CD4-positive, CD25-positive, alpha-beta regulatory T cell (primary cell): ENCODE data around the gene SNX1. TPM values are rescaled to one million over a fixed set of nuclear protein-coding genes. Genes with fewer than 3 reads are reported as not detected.

Source experiments
- ATAC-seq, 2 donors: fragments of 150-1000 bp; cut with Tn5 transposase; one replicate each; pipeline ENCODE4 v1.10.0; 2021; ENCODE audit warnings: low read depth in 2 of 2, moderate number of reproducible peaks in 2 of 2, moderate library complexity in 1 of 2
- DNase-seq, 3 donors: peaks; one replicate each; pipeline versions ENCODE4 v3.0.0 to v3.0.0-alpha.2; 2012 to 2022; ENCODE audit warnings: mixed read lengths in 1 of 3
- H3K27ac ChIP-seq: one replicate; pipeline ENCODE4 v1.7.0; 2013; ENCODE audit warnings: mild to moderate bottlenecking, low read length; ENCODE audit not compliant: insufficient read depth, poor library complexity, severe bottlenecking
- H3K27me3 ChIP-seq: one replicate; pipeline ENCODE4 v1.7.0; 2013; ENCODE audit warnings: low read length; ENCODE audit not compliant: control insufficient read depth, insufficient read depth
- H3K36me3 ChIP-seq: one replicate; pipeline ENCODE4 v1.7.0; 2013; ENCODE audit warnings: mild to moderate bottlenecking, low read length, moderate library complexity; ENCODE audit not compliant: control insufficient read depth, insufficient read depth
- H3K4me1 ChIP-seq: 2 replicates; pipeline ENCODE4 v1.7.0; 2013; ENCODE audit warnings: mild to moderate bottlenecking, low read length; ENCODE audit not compliant: insufficient read depth, control insufficient read depth, poor library complexity, severe bottlenecking
- H3K4me3 ChIP-seq: one replicate; pipeline ENCODE4 v1.7.0; 2013; ENCODE audit warnings: low read depth, mild to moderate bottlenecking, low read length, moderate library complexity
- H3K9me3 ChIP-seq, 2 experiments: 1 replicate in 1 of 2; 2 replicates in 1 of 2; pipeline ENCODE4 v1.7.0; 2013; ENCODE audit warnings: low read length in 2 of 2, mild to moderate bottlenecking in 1 of 2, moderate library complexity in 1 of 2; ENCODE audit not compliant: control insufficient read depth in 2 of 2
- H3K27ac Mint-ChIP-seq, 3 donors: one replicate each; pipeline ENCODE4 v1.8.0; 2020 to 2022; ENCODE audit warnings: mild to moderate bottlenecking in 3 of 3, mixed read lengths in 3 of 3, moderate library complexity in 2 of 3
- H3K27me3 Mint-ChIP-seq: one replicate; pipeline ENCODE4 v1.8.0; 2022; ENCODE audit warnings: mild to moderate bottlenecking, mixed read lengths
- H3K36me3 Mint-ChIP-seq: one replicate; pipeline ENCODE4 v1.8.0; 2020; ENCODE audit warnings: mixed read lengths
- H3K4me1 Mint-ChIP-seq, 4 donors: one replicate each; pipeline ENCODE4 v1.8.0; 2020 to 2022; ENCODE audit warnings: mixed read lengths in 4 of 4, mild to moderate bottlenecking in 1 of 4
- H3K4me3 Mint-ChIP-seq, 4 donors: one replicate each; pipeline ENCODE4 v1.8.0; 2020 to 2022; ENCODE audit warnings: mild to moderate bottlenecking in 4 of 4, mixed read lengths in 4 of 4, moderate library complexity in 3 of 4
- H3K9me3 Mint-ChIP-seq, 7 donors: one replicate each; pipeline ENCODE4 v1.8.0; 2020 to 2022; ENCODE audit warnings: mixed read lengths in 7 of 7, mild to moderate bottlenecking in 3 of 7, moderate library complexity in 2 of 7
- polyA plus RNA-seq, 4 donors: library from polyadenylated mRNA; unstranded; fragments of 300-500 nt; fragmentation: Illumina TruSeq; gene quantifications; one replicate each; pipeline ENCODE4 v1.2.3, GENCODE V29; 2021
- total RNA-seq: library from RNA; stranded (reverse); gene quantifications from one replicate; pipeline ENCODE4 v1.2.3, GENCODE V29; 2022

Gene SNX1
- total and polyA plus RNA-seq, 5 donors from 2014 or later = 58.3 to 112 (median 70.7) TPM

DNA sequence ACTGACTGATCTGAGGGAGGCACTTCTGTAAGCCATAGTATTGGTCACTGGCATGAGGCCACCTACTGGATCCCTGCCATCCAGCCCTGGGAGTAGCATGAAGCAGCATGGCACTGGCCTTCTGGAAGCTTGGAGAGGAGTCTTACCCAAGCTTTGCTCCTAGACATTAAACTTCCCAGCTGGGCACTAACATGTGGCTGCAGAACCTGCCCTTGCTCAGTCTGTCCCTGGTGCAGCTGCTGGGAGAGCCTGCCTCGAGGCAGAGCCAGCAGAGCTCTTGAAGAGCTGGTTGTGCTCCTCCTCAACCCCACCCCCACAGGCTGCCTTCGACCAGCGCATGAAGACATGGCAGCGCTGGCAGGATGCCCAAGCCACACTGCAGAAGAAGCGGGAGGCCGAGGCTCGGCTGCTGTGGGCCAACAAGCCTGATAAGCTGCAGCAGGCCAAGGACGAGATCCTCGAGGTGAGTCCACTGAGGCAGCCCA, 38.6 kb downstream of the SNX1 start:
- peaks cover 63% of the 10 kb centered on the region for H3K36me3 Mint-ChIP-seq
- DNase-seq (no peak), ATAC-seq (no peak)
- Histone ChIP-seq H3K27me3 (no peaks in the 10 kb centered on the region), H3K36me3 (peaks cover 86% of the 10 kb centered on the region), H3K4me3 (no peak overlapping the region), H3K4me1 (no peaks in the 10 kb centered on the region), H3K27ac (no peak overlapping the region), H3K9me3 (no peaks in the 10 kb centered on the region)
- H3K4me1 Mint-ChIP-seq = no peaks in the 10 kb centered on the region
- no peaks in the 10 kb centered on the region for H3K27me3 Mint-ChIP-seq
- H3K27ac Mint-ChIP-seq = no peak overlapping the region
- H3K9me3 Mint-ChIP-seq = no peaks in the 10 kb centered on the region
- no peak overlapping the region for H3K4me3 Mint-ChIP-seq

DNA sequence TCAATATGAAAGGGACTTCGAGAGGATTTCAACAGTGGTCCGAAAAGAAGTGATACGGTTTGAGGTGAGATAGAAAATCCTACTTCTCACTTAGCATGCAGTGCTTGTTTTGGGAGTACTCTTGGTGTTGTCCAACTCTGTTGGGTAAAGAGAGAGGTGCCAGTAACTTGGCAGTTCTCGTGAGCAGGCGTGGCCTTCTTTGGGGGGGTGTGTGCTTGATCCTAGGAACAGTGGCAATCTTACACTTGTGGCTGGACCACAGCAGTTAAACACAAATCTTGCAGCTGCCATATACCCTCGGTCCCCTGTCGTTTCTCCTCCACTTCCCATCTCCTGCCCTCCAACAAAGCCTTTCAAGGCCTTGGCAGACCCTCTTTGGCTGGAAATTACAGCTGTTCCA, 40.6 kb downstream of the SNX1 start:
- peaks cover 55% of the 10 kb centered on the region for H3K36me3 Mint-ChIP-seq
- no peak for DNase-seq
- Histone ChIP-seq H3K4me1 (no peaks in the 10 kb centered on the region), H3K9me3 (no peaks in the 10 kb centered on the region), H3K36me3 (peaks cover 72% of the 10 kb centered on the region), H3K4me3 (no peak overlapping the region), H3K27me3 (no peaks in the 10 kb centered on the region), H3K27ac (no peak overlapping the region)
- H3K4me1 Mint-ChIP-seq = no peaks in the 10 kb centered on the region
- H3K4me3 Mint-ChIP-seq = no peak overlapping the region
- ATAC-seq = no peak
- H3K27me3 Mint-ChIP-seq = peaks cover 1% of the 10 kb centered on the region
- no peaks in the 10 kb centered on the region for H3K9me3 Mint-ChIP-seq
- peak overlapping the region in 1 of 3 donors; percentile 35 for H3K27ac Mint-ChIP-seq

DNA sequence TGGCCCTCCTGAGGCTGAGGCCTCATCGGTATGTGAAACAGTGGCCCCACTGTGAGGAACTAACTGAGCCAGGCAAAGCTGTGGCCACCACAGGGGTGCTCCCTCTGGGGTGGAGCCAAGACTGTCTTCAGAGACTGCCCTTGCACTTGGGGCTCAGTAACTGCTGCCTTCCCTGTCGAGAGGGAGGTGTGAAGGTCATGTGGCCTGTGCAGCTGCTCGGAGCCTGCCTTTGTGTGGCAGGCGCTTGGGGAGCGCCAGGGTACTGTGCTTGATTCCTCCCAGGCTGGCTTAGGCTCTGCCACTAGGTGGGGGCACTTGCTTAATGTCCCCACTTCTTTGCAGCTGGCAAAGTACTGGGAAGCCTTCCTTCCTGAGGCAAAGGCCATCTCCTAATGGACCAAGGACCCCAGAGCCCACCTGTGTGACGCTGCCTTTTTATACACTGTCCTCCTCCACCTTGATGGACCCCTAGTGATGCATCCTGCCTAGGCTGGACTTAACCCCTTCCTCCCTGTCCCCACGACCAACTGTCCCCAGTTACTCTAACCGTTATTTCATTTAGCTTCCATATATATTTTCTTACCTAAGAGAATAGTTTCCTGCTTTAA, 41.5 kb downstream of the SNX1 start:
- DNase-seq (no peak), ATAC-seq (no peak)
- H3K9me3 Mint-ChIP-seq = no peaks in the 10 kb centered on the region
- H3K4me3 Mint-ChIP-seq = peak overlapping the region in 1 of 4 donors; percentile 16
- H3K4me1 ChIP-seq = no peaks in the 10 kb centered on the region
- H3K27me3 Mint-ChIP-seq = peaks cover 4% of the 10 kb centered on the region
- no peak overlapping the region for H3K4me3 ChIP-seq
- no peak overlapping the region for H3K27ac Mint-ChIP-seq
- no peaks in the 10 kb centered on the region for H3K4me1 Mint-ChIP-seq
- no peaks in the 10 kb centered on the region for H3K9me3 ChIP-seq
- H3K36me3 Mint-ChIP-seq = peaks cover 50% of the 10 kb centered on the region
- H3K27ac ChIP-seq = no peak overlapping the region
- H3K27me3 ChIP-seq = no peaks in the 10 kb centered on the region
- H3K36me3 ChIP-seq = peaks cover 67% of the 10 kb centered on the region

DNA sequence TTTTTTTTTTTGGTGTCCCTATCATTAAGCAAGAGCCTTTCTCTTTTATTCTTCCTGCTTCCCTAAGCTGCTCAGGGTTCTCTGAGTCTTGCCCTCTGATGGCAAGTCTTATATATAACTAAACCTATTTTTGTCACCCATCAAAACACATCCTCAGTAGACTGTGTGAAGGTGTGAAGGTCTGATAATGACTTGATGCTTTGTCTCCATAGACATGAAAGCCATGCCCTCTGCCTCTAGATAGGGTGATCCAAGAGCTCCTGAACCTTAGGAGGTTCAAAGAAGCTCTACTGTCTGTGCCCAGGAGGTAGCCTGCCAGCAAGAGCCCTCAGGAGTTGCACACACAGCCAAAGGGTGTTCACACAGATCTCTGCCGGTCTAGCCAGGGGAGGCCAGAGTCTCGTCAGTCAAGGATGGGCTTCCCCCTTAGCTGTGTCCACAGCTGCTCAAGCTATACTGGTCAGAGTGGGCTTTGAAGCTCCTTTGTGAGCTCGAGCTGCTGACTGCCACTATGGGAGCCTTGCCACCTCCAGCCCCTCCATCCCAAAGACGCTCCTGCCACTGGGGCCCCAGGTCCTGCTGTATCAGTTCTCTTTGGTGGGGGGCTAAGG, 42.7 kb downstream of the SNX1 start:
- no peaks in the 10 kb centered on the region for H3K4me1 ChIP-seq
- no peaks in the 10 kb centered on the region for H3K27me3 ChIP-seq
- H3K36me3 ChIP-seq = peaks cover 62% of the 10 kb centered on the region
- Mint-ChIP-seq H3K4me3 (no peak overlapping the region), H3K9me3 (no peaks in the 10 kb centered on the region), H3K27me3 (peaks cover 4% of the 10 kb centered on the region), H3K27ac (no peak overlapping the region), H3K4me1 (no peaks in the 10 kb centered on the region), H3K36me3 (peaks cover 45% of the 10 kb centered on the region)
- no peak for ATAC-seq
- H3K4me3 ChIP-seq = no peak overlapping the region
- DNase-seq = no peak
- no peaks in the 10 kb centered on the region for H3K9me3 ChIP-seq
- no peak overlapping the region for H3K27ac ChIP-seq

DNA sequence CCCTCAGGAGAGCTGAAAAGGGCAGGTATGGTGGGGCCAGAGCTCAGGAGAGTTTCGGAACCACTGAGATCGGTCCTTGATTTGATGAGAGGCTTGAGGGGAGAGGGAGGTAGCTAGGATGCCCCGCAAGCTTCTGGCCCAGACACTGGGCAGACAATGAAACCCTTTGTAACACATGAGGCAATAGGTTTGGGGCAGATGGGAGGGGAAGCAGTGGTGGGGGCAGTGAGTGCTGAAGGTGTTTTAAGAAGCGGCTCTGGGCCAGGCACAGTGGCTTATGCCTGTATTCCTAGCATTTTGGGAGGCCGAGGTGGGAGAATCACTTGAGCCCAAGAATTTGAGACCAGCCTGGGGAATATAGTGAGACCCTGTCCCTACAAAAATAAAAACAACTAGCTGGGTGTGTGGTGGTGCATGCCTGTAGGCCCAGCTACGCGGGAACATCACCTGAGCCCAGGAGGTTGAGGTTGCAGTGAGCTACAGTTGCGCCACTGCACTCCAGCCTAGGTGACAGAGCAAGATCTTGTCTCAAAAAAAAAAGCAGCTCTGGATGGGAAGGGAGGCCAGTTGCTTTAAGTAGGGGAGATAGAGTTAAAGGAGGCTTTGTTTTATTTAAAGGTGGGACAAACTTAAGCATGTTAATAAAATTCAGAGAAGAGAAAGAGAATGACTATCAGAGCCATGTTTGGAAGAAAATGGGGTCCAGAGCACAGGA, 46.2 kb downstream of the SNX1 start:
- no peaks in the 10 kb centered on the region for H3K27me3 ChIP-seq
- Mint-ChIP-seq H3K4me1 (peaks cover 0 to 2% (median 0%) of the 10 kb centered on the region in 4 donors), H3K9me3 (no peaks in the 10 kb centered on the region), H3K27ac (peak overlapping the region in 2 of 3 donors; percentile 61 to 78), H3K4me3 (no peak overlapping the region), H3K36me3 (peaks cover 36% of the 10 kb centered on the region), H3K27me3 (peaks cover 4% of the 10 kb centered on the region)
- H3K4me3 ChIP-seq = no peak overlapping the region
- ATAC-seq (no peak), DNase-seq (no peak)
- no peaks in the 10 kb centered on the region for H3K9me3 ChIP-seq
- no peaks in the 10 kb centered on the region for H3K4me1 ChIP-seq
- H3K27ac ChIP-seq = no peak overlapping the region
- peaks cover 51% of the 10 kb centered on the region for H3K36me3 ChIP-seq

DNA sequence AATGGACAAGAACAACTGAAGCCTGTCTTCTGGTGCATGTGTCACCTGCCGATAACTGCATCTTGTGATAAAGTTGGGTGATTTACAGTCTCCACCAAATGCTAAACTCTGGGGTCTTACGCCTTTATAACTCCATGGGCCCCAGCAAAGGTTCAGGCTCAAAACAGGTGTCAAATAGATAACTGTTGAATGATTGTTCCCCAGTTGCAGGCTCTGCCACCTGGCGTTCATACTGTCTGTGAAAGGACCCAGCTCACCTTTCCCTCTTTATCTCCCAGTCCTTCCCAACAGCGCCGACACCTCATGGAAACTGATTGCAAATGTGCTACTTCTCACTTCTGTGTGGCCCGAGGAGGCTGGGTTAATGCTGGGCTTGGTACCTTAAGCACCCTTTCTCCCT, 47.5 kb downstream of the SNX1 start:
- Histone ChIP-seq H3K4me1 (no peaks in the 10 kb centered on the region), H3K9me3 (no peaks in the 10 kb centered on the region), H3K36me3 (peaks cover 38% of the 10 kb centered on the region), H3K4me3 (no peak overlapping the region), H3K27ac (no peak overlapping the region), H3K27me3 (no peaks in the 10 kb centered on the region)
- Mint-ChIP-seq H3K27me3 (peaks cover 4% of the 10 kb centered on the region), H3K9me3 (no peaks in the 10 kb centered on the region), H3K36me3 (peaks cover 26% of the 10 kb centered on the region), H3K4me1 (peaks cover 0 to 2% (median 0%) of the 10 kb centered on the region in 4 donors), H3K27ac (no peak overlapping the region), H3K4me3 (no peak overlapping the region)
- DNase-seq = no peak
- ATAC-seq = no peak

DNA sequence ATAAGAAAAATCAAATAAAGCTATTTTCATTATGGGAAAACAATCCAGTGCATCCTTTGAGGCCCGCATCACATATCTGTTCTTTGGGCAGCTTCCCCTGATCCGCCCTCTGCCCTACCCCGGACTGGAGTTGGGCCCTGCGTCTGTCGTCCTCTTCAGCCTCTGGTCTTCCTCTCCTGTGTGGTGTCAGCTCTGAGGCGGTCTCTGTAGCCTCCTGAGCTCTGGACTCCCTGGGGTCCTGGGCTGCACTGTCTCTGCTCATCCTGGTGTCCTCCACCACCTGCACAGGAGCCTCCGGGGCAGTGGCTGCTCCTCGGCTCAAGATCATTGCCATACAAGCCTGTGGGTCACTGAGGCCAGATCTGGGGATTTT, 48.4 kb downstream of the SNX1 start:
- Histone ChIP-seq H3K36me3 (peaks cover 32% of the 10 kb centered on the region), H3K9me3 (no peaks in the 10 kb centered on the region), H3K27ac (no peak overlapping the region), H3K4me1 (no peaks in the 10 kb centered on the region), H3K4me3 (no peak overlapping the region), H3K27me3 (no peaks in the 10 kb centered on the region)
- H3K4me3 Mint-ChIP-seq = no peak overlapping the region
- no peak overlapping the region for H3K27ac Mint-ChIP-seq
- no peaks in the 10 kb centered on the region for H3K9me3 Mint-ChIP-seq
- ATAC-seq = no peak
- peaks cover 25% of the 10 kb centered on the region for H3K36me3 Mint-ChIP-seq
- H3K27me3 Mint-ChIP-seq = peaks cover 5% of the 10 kb centered on the region
- peaks cover 0 to 5% (median 3%) of the 10 kb centered on the region in 4 donors for H3K4me1 Mint-ChIP-seq
- no peak for DNase-seq
